Muscle layer of colon (tissue), 2 donors: ENCODE data around the gene CDC42.

Experiments
- H3K27ac ChIP-seq: one replicate; pipeline ENCODE4 v1.7.0; 2013; ENCODE audit warnings: low read depth, mild to moderate bottlenecking, low read length, moderate library complexity
- H3K27me3 ChIP-seq, 2 donors: one replicate each; pipeline ENCODE4 v1.7.0; 2013; ENCODE audit warnings: low read length in 2 of 2, mild to moderate bottlenecking in 2 of 2; ENCODE audit not compliant: insufficient read depth in 2 of 2, control insufficient read depth in 1 of 2
- H3K36me3 ChIP-seq: one replicate; pipeline ENCODE4 v1.7.0; 2013; ENCODE audit warnings: mild to moderate bottlenecking, low read length; ENCODE audit not compliant: insufficient read depth
- H3K4me1 ChIP-seq: one replicate; pipeline ENCODE4 v1.7.0; 2013; ENCODE audit warnings: mild to moderate bottlenecking, low read length; ENCODE audit not compliant: insufficient read depth
- H3K4me3 ChIP-seq, 2 donors: one replicate each; pipeline ENCODE4 v1.7.0; 2013; ENCODE audit warnings: low read length in 2 of 2, low read depth in 1 of 2, mild to moderate bottlenecking in 1 of 2, moderate library complexity in 1 of 2
- H3K9ac ChIP-seq: one replicate; pipeline ENCODE4 v1.7.0; 2013; ENCODE audit warnings: low read length
- H3K9me3 ChIP-seq: one replicate; pipeline ENCODE4 v1.7.0; 2013; ENCODE audit warnings: mild to moderate bottlenecking, low read length
- donor health status: abdominal sarcoma.
- donor health status: Adenocarcinoma of cecum.

The CDC42 gene

GRCh38 chr1:22117238-22117637, 64.7 kb downstream of the CDC42 start:
- no peaks in the 10 kb centered on the region for H3K9me3 ChIP-seq
- no peak overlapping the region for H3K4me3 ChIP-seq
- H3K27ac ChIP-seq = no peak overlapping the region
- H3K36me3 ChIP-seq = peaks cover 38% of the 10 kb centered on the region
- no peaks in the 10 kb centered on the region for H3K27me3 ChIP-seq
- H3K4me1 ChIP-seq = peaks cover 40% of the 10 kb centered on the region
- H3K9ac ChIP-seq = no peak overlapping the region

GRCh38 chr1:22117851-22118250, 65.3 kb downstream of the CDC42 start:
- peaks cover 32% of the 10 kb centered on the region for H3K36me3 ChIP-seq
- H3K9me3 ChIP-seq = no peaks in the 10 kb centered on the region
- no peaks in the 10 kb centered on the region for H3K27me3 ChIP-seq
- H3K9ac ChIP-seq = no peak overlapping the region
- H3K4me3 ChIP-seq = no peak overlapping the region
- H3K4me1 ChIP-seq = peaks cover 38% of the 10 kb centered on the region
- H3K27ac ChIP-seq = no peak overlapping the region

GRCh38 chr1:22118291-22118992, 65.9 kb downstream of the CDC42 start:
- no peaks in the 10 kb centered on the region for H3K9me3 ChIP-seq
- peaks cover 27% of the 10 kb centered on the region for H3K36me3 ChIP-seq
- no peak overlapping the region for H3K9ac ChIP-seq
- H3K4me1 ChIP-seq = peaks cover 38% of the 10 kb centered on the region
- H3K27me3 ChIP-seq = no peaks in the 10 kb centered on the region
- no peak overlapping the region for H3K27ac ChIP-seq
- H3K4me3 ChIP-seq = no peak overlapping the region

- H3K9ac ChIP-seq = no peak overlapping the region
- no peaks in the 10 kb centered on the region for H3K27me3 ChIP-seq
- H3K9me3 ChIP-seq = no peaks in the 10 kb centered on the region
- no peak overlapping the region for H3K4me3 ChIP-seq
- no peak overlapping the region for H3K27ac ChIP-seq
- peaks cover 27% of the 10 kb centered on the region for H3K36me3 ChIP-seq
- H3K4me1 ChIP-seq = peaks cover 26% of the 10 kb centered on the region
Measured at GRCh38 chr1:22119626-22120468, 67.3 kb downstream of the CDC42 start.

- H3K27ac ChIP-seq = no peak overlapping the region
- H3K9me3 ChIP-seq = no peaks in the 10 kb centered on the region
- H3K27me3 ChIP-seq = no peaks in the 10 kb centered on the region
- no peak overlapping the region for H3K4me3 ChIP-seq
- H3K4me1 ChIP-seq = peaks cover 20% of the 10 kb centered on the region
- H3K9ac ChIP-seq = no peak overlapping the region
- H3K36me3 ChIP-seq = peaks cover 22% of the 10 kb centered on the region
Measured at GRCh38 chr1:22120469-22120790, 67.9 kb downstream of the CDC42 start.

GRCh38 chr1:22121421-22121911, 69.0 kb downstream of the CDC42 start:
- H3K9ac ChIP-seq = no peak overlapping the region
- H3K36me3 ChIP-seq = peaks cover 22% of the 10 kb centered on the region
- H3K27ac ChIP-seq = no peak overlapping the region

GRCh38 chr1:22122273-22123070, 70.0 kb downstream of the CDC42 start:
- Histone ChIP-seq H3K9me3 (no peaks in the 10 kb centered on the region), H3K4me1 (peaks cover 7% of the 10 kb centered on the region), H3K4me3 (no peak overlapping the region), H3K27ac (no peak overlapping the region), H3K9ac (no peak overlapping the region), H3K27me3 (no peaks in the 10 kb centered on the region), H3K36me3 (peaks cover 22% of the 10 kb centered on the region)

More at GRCh38 chr1:22121421-22121911, 69.0 kb downstream of the CDC42 start:
- H3K9me3 ChIP-seq = no peaks in the 10 kb centered on the region
- H3K4me1 ChIP-seq = peaks cover 17% of the 10 kb centered on the region
- H3K4me3 ChIP-seq = no peak overlapping the region
- H3K27me3 ChIP-seq = no peaks in the 10 kb centered on the region

GRCh38 chr1:22123071-22123390, 70.5 kb downstream of the CDC42 start:
- H3K4me1 ChIP-seq = peaks cover 2% of the 10 kb centered on the region
- H3K9ac ChIP-seq = no peak overlapping the region
- H3K36me3 ChIP-seq = peaks cover 22% of the 10 kb centered on the region
- no peaks in the 10 kb centered on the region for H3K27me3 ChIP-seq
- no peak overlapping the region for H3K27ac ChIP-seq
- no peak overlapping the region for H3K4me3 ChIP-seq
- H3K9me3 ChIP-seq = no peaks in the 10 kb centered on the region

GRCh38 chr1:22123901-22124404, 71.4 kb downstream of the CDC42 start:
- Histone ChIP-seq H3K4me1 (no peaks in the 10 kb centered on the region), H3K4me3 (no peak overlapping the region), H3K36me3 (peaks cover 18% of the 10 kb centered on the region), H3K27me3 (no peaks in the 10 kb centered on the region), H3K27ac (no peak overlapping the region), H3K9ac (no peak overlapping the region), H3K9me3 (no peaks in the 10 kb centered on the region)

- Histone ChIP-seq H3K27ac (no peak overlapping the region), H3K36me3 (peaks cover 10% of the 10 kb centered on the region), H3K4me3 (no peak overlapping the region), H3K4me1 (no peaks in the 10 kb centered on the region), H3K27me3 (no peaks in the 10 kb centered on the region), H3K9me3 (no peaks in the 10 kb centered on the region), H3K9ac (no peak overlapping the region)
Measured at GRCh38 chr1:22124592-22125229, 72.2 kb downstream of the CDC42 start.

GRCh38 chr1:22126531-22126930, 74.0 kb downstream of the CDC42 start:
- H3K4me1 ChIP-seq = no peaks in the 10 kb centered on the region
- no peaks in the 10 kb centered on the region for H3K36me3 ChIP-seq
- H3K27me3 ChIP-seq = no peaks in the 10 kb centered on the region
- no peak overlapping the region for H3K9ac ChIP-seq
- no peaks in the 10 kb centered on the region for H3K9me3 ChIP-seq
- H3K27ac ChIP-seq = no peak overlapping the region
- no peak overlapping the region for H3K4me3 ChIP-seq
